GM18873 (cell line): ENCODE data around the gene PAX4.
A peak's percentile ranks its signal among the peaks of the same experiment; 100 is the strongest.

Experiments
- ATAC-seq: cut with Tn5 transposase; IDR thresholded peaks from one replicate; pipeline ENCODE4 v1.9.1; 2021; ENCODE audit warnings: mild to moderate bottlenecking, moderate library complexity, moderate number of reproducible peaks; ENCODE audit not compliant: unreplicated experiment, low FRiP score

PAX4 gene, protein sequence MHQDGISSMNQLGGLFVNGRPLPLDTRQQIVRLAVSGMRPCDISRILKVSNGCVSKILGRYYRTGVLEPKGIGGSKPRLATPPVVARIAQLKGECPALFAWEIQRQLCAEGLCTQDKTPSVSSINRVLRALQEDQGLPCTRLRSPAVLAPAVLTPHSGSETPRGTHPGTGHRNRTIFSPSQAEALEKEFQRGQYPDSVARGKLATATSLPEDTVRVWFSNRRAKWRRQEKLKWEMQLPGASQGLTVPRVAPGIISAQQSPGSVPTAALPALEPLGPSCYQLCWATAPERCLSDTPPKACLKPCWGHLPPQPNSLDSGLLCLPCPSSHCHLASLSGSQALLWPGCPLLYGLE

GRCh38 chr7:127618042-127618441 is at the start of gene PAX4:
TSS of gene PAX4 (minus strand) at chr7:127618142. CDS start at chr7:127615928, 2,214 bp downstream.
- ATAC-seq, result no peak

DNA sequence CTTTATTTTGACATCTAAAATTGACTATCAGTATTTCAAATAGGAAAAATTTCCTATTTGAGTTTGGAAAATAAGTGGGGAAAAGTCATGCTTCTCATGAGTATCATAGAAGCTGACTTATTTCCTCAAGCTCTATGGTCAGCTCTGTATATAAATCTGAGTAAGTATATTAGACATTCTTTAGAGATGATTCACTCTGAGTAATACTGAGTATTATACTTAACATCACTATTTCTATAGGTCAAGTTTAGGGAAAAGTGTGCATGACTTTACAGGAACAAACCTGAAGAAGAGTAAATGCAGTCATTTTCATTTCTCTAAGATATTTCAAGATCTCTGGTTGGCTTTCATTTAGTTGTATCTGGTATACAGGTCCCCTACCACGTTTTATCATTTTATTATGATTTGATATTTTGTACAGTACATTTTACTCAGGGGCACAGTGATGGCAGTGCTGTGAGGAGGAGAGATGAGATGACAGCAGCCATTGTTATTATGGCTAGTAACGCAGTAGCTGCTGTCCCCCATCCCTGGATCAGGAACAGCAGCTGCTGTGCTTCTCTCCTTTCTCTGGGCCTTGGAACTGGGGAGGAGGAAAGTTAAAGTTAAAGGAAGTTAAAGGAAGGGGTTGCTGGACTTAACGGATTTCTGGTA is 49.2 kb upstream of the PAX4 start:
- no peak for ATAC-seq

GRCh38 chr7:127666602-127667001 is 48.7 kb upstream of the PAX4 start:
- no peak for ATAC-seq

DNA sequence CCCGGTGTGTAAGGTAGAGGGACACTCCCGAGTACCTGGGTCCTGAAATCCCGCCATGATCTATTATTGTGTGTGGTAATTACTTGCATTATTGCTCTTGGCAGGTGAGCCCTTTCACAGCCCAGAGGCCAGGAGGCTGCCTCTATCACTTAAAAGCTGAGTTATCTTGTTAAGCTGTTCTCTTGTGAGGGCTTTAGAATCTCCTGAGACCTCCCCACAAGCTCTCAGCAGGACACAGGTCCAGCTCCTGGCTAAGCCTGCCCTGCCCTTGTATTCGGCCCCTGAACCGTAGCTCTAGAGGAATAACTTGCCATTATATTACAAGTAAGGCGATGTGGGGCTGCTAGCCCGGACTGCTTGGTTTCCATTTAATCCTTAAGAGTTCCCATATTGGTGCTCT is 48.0 kb upstream of the PAX4 start:
- no peak for ATAC-seq

- ATAC-seq, result no peak
These were observed 41.2 kb upstream of the PAX4 start for GRCh38 chr7:127658970-127659630.

DNA sequence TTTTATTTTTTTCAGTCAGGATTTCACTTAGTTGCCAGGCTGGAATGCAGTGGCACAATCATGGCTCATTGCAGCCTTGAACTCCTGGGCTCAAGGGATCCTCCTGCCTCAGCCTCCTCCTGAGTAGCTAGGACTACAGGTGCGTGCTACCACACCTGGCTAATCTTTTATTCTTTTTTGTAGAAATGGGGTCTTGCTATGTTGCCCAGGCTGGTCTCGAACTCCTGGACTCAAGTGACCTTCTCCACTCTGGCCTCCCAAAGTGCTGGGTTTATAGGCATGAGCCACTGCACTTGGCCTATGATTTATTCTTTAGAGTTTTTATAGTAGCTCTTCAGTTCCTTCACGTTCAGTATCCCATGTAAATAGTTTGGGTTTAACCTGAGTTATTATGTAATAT is 39.6 kb upstream of the PAX4 start:
- ATAC-seq, result no peak

- ATAC-seq, result no peak
These were observed 37.8 kb upstream of the PAX4 start for GRCh38 chr7:127655720-127656119.

DNA sequence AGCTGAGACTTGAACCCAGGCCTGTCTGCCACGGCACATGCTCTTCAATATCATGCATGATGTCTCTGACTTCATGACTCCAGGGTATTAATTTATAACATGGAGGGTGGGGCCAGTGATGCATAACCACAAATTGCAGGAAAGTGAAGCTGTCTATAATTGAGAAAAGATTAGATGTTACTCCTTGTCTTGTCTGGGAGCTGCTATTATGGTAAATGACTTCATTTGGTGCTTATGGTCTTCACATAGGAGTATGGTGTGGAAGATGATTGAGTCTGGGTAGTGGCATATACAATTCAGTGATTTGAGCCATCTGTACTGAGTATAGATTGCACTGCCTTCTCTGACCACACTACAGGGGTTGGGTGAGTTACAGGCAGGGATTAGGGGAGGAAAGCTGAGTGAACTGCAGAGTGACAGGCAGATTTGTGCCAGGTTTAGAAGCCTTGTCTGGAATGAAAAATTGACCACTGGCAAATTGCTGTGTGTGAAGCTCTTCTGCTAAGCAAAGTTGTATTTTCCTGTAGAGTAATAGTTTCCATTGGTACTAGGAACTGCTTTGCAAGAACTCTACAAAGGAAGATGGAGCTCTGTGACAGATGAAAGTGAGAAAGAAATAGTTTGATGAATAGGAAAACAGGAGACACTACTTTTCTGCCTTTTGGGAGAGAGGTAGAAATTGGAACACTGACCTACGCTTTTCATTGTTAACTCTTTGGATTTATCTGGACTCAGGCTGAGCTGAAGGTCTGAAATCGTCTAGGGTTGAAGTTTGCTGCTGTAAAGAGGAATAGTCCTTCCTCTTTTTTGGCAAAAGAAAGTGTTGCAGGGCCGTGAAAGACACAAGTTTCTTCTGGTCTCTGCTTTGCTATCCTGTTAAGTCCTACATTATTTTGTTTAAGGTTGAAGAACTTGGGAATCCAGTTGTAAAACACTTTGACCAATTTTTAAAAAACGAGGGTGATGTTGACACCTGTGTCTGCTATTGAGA is 36.8 kb upstream of the PAX4 start:
- ATAC-seq, result no peak

- ATAC-seq, result no peak
These were observed 35.5 kb upstream of the PAX4 start for GRCh38 chr7:127653396-127653795.

- ATAC-seq, result no peak
These were observed 34.6 kb upstream of the PAX4 start for GRCh38 chr7:127652333-127653248.

DNA sequence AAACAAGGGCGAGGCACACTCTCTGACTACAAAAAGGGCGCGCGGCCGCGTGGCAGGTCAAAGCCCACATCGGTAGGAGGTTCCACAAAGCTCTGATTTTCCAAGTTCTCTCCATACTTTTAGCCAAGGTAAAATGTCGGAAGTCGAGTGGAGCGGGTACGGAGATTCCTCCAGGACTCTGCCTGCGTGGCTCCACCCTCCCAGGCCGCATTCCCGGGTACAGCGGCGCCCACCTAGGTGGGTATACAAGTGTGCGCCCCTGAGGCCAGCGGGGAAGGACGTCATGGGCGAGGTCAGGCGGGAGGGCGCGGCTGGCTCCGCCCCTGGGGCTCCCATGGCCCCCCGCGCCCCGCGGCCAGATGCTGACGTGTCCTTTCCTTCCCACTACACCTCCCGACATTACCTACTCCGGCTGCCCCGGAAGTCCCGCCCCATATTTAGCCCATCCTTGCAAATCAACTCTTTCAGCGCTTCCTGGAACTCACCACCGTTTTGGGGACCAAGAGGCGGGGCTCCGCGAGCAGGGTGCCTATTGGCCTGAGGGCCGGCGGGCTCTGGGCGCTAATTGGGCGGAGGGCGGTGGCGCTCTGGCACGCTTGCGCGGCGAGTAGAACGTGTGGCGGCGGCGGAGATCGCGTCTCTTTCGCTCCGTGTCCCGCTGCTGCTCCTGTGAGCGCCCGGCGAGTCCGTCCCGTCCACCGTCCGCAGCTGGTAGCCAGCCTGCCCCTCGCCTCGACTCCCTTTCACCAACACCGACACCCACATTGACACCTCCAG is 33.8 kb upstream of the PAX4 start, which contains the start of gene SND1:
Gene SND1, plus strand, starts transcription at position 639 of the 777 bp plus-strand sequence. CDS start 180 bp downstream, outside the sequence.
- ATAC-seq, result peak; percentile 98

- ATAC-seq, result no peak
These were observed 33.1 kb upstream of the PAX4 start for GRCh38 chr7:127650847-127651555.

GRCh38 chr7:127648986-127649385 is 31.0 kb upstream of the PAX4 start:
- ATAC-seq, result no peak

DNA sequence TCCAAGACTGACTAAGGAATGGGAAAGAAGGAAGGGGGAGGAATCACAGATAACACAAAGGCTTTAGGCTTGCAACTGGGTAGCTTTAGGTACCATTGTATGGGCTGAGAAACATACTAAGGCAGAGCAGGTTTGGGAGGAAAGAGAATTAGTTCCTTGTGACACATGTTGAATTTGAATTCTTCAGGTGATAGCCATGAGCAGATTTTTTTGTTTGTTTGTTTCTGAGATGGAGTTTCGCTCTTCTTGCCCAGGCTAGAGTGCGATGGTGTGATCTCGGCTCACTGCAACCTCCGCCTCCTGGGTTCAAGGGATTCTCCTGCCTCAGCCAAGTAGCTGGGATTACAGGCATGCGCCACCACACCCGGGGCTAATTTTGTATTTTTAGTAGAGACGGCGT is 29.7 kb upstream of the PAX4 start:
- ATAC-seq, result no peak

DNA sequence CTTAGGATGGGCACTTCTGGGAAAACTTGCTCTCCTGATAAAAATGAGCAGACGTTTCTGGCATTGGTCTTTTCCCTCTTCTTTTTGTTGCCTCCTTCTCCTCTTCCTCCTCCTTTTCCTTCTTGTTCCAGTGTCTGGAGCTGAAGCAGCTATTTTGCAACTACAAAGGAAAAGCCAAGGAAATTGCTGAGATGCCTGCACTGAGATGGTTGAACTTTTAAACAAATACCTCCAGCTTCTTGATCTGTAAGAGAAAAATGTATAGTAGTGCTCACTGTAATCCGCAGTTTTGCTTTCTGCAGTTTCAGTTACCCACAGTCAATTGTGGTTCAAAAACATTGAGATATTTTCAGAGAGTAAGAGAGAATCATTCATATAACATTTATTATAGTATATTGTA is 26.5 kb upstream of the PAX4 start:
- ATAC-seq, result no peak

- ATAC-seq, result no peak
These were observed 20.3 kb upstream of the PAX4 start for GRCh38 chr7:127638197-127638596.

DNA sequence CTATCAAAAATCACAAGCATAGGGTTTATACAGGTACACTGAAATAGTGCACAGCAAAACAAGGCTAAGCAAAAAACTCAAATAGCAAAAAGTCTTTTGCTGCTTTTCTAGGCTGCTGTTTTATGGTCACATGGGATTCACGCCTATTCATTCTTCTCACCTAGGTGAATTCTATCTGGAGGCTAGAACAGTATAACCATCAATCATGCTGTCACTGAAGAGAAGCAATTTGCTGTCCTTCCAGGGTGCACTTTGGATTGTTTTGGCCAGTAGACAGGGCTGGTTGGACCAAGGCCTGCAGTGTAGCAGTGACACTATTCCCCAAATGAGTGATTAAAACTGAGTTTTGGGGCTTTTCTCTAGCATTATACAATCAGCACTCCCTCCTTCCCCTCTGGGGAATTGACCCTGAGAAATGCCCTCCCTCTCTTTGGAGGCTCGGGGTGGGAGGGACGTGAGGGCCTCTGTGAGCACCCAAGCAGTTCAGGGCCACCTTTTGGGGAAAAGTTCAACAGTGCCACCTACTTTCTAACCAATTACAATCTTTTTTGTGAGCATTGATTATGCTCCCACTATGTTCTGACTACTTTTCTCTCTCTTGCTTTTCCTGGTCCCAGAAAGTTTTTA is 17.8 kb upstream of the PAX4 start:
- ATAC-seq, result no peak
